ENCODE data around the gene ATP9B. TPM values are rescaled to one million over a fixed set of nuclear protein-coding genes. Genes with fewer than 3 reads are reported as not detected.

ATP9B gene
- total and polyA plus RNA-seq, 4 donors: 12.6 to 77.0 (median 29.9) TPM

GRCh38 chr18:79049506-79049905 lies 19.7 kb upstream of the ATP9B start:
- H3K9me3 ChIP-seq (ENCODE audit: control insufficient read depth in 4 of 4, insufficient read depth in 3 of 4, low read length in 3 of 4): peaks cover 0 to 4% (median 0%) of the 10 kb centered on the region in 4 donors
- no peak for ATAC-seq (ENCODE audit: insufficient read depth, low FRiP score)
- 95 to 98% methylated on average over 3 of the region's 3 CpGs for WGBS, 2 donors
- H3K4me3 ChIP-seq: no peak overlapping the region
- H3K9ac ChIP-seq (ENCODE audit: insufficient read depth in 1 of 2, low read length in 2 of 2): no peak overlapping the region
- peaks cover 0 to 4% (median 3%) of the 10 kb centered on the region in 3 donors for H3K27me3 ChIP-seq (ENCODE audit: control insufficient read depth in 3 of 3, insufficient read depth in 3 of 3, low read length in 2 of 3)
- H3K27ac ChIP-seq (ENCODE audit: low read depth in 1 of 2, low read length in 1 of 2): no peak overlapping the region
- H3K36me3 ChIP-seq (ENCODE audit: control insufficient read depth in 4 of 4, insufficient read depth in 4 of 4, low read length in 4 of 4): no peaks in the 10 kb centered on the region
- DNase-seq: no peak
- TF ChIP-seq CTCF (IDR thresholded peaks at IDR 0.05; ENCODE audit: control extremely low read depth, extremely low read depth): no peak
- no peaks in the 10 kb centered on the region for H3K4me1 ChIP-seq (ENCODE audit: control insufficient read depth in 5 of 5, insufficient read depth in 5 of 5, low read length in 5 of 5)

GRCh38 chr18:79050005-79050404 lies 19.2 kb upstream of the ATP9B start:
- H3K27ac ChIP-seq (ENCODE audit: low read depth in 1 of 2, low read length in 1 of 2): no peak overlapping the region
- H3K9ac ChIP-seq (ENCODE audit: insufficient read depth in 1 of 2, low read length in 2 of 2): no peak overlapping the region
- H3K4me1 ChIP-seq (ENCODE audit: control insufficient read depth in 5 of 5, insufficient read depth in 5 of 5, low read length in 5 of 5): no peaks in the 10 kb centered on the region
- ATAC-seq (ENCODE audit: insufficient read depth, low FRiP score): no peak
- no peak for TF ChIP-seq CTCF (IDR thresholded peaks at IDR 0.05; ENCODE audit: control extremely low read depth, extremely low read depth)
- peaks cover 0 to 4% (median 3%) of the 10 kb centered on the region in 3 donors for H3K27me3 ChIP-seq (ENCODE audit: control insufficient read depth in 3 of 3, insufficient read depth in 3 of 3, low read length in 2 of 3)
- H3K9me3 ChIP-seq (ENCODE audit: control insufficient read depth in 4 of 4, insufficient read depth in 3 of 4, low read length in 3 of 4): peaks cover 0 to 4% (median 0%) of the 10 kb centered on the region in 4 donors
- H3K36me3 ChIP-seq (ENCODE audit: control insufficient read depth in 4 of 4, insufficient read depth in 4 of 4, low read length in 4 of 4): no peaks in the 10 kb centered on the region
- 81% methylated on average over 5 of the region's 5 CpGs for WGBS, 2 donors
- H3K4me3 ChIP-seq: no peak overlapping the region
- DNase-seq: peak in 1 of 3 donors; percentile 52

- WGBS, 2 donors: 85 to 89% methylated on average over 9 of the region's 9 CpGs
- Histone ChIP-seq H3K9me3 (ENCODE audit: control insufficient read depth in 4 of 4, insufficient read depth in 3 of 4, low read length in 3 of 4) (peaks cover 0 to 8% (median 0%) of the 10 kb centered on the region in 4 donors), H3K36me3 (ENCODE audit: control insufficient read depth in 4 of 4, insufficient read depth in 4 of 4, low read length in 4 of 4) (no peaks in the 10 kb centered on the region), H3K4me3 (no peak overlapping the region), H3K27me3 (ENCODE audit: control insufficient read depth in 3 of 3, insufficient read depth in 3 of 3, low read length in 2 of 3) (no peaks in the 10 kb centered on the region), H3K27ac (ENCODE audit: low read depth in 1 of 2, low read length in 1 of 2) (no peak overlapping the region), H3K4me1 (ENCODE audit: control insufficient read depth in 5 of 5, insufficient read depth in 5 of 5, low read length in 5 of 5) (no peaks in the 10 kb centered on the region), H3K9ac (ENCODE audit: insufficient read depth in 1 of 2, low read length in 2 of 2) (no peak overlapping the region)
- no peak for TF ChIP-seq CTCF (IDR thresholded peaks at IDR 0.05; ENCODE audit: control extremely low read depth, extremely low read depth)
- DNase-seq (no peak), ATAC-seq (ENCODE audit: insufficient read depth, low FRiP score) (no peak)
Observed at GRCh38 chr18:79056827-79057367, 12.3 kb upstream of the ATP9B start.

GRCh38 chr18:79058007-79058406 lies 11.2 kb upstream of the ATP9B start:
- ATAC-seq (ENCODE audit: insufficient read depth, low FRiP score): no peak
- H3K9ac ChIP-seq (ENCODE audit: insufficient read depth in 1 of 2, low read length in 2 of 2): no peak overlapping the region
- peaks cover 0 to 2% (median 0%) of the 10 kb centered on the region in 5 donors for H3K4me1 ChIP-seq (ENCODE audit: control insufficient read depth in 5 of 5, insufficient read depth in 5 of 5, low read length in 5 of 5)
- H3K36me3 ChIP-seq (ENCODE audit: control insufficient read depth in 4 of 4, insufficient read depth in 4 of 4, low read length in 4 of 4): no peaks in the 10 kb centered on the region
- no peak for TF ChIP-seq CTCF (IDR thresholded peaks at IDR 0.05; ENCODE audit: control extremely low read depth, extremely low read depth)
- H3K27ac ChIP-seq (ENCODE audit: low read depth in 1 of 2, low read length in 1 of 2): no peak overlapping the region
- peaks cover 0 to 8% (median 0%) of the 10 kb centered on the region in 4 donors for H3K9me3 ChIP-seq (ENCODE audit: control insufficient read depth in 4 of 4, insufficient read depth in 3 of 4, low read length in 3 of 4)
- no peaks in the 10 kb centered on the region for H3K27me3 ChIP-seq (ENCODE audit: control insufficient read depth in 3 of 3, insufficient read depth in 3 of 3, low read length in 2 of 3)
- H3K4me3 ChIP-seq: no peak overlapping the region
- 61 to 67% methylated on average over 2 of the region's 2 CpGs for WGBS, 2 donors
- DNase-seq: no peak

Data from lung (tissue), 12 donors.